ENCODE data around the gene TAS2R20. TPM values are rescaled to one million over a fixed set of nuclear protein-coding genes. Genes with fewer than 3 reads are reported as not detected.
A peak's percentile ranks its signal among the peaks of the same experiment; 100 is the strongest.

TAS2R20 gene
- total and polyA plus RNA-seq, 2 of the 13 experiments (the other 11 are each of a cell fraction or from before 2014, with no cell fraction given), result 0.54 to 2.9 TPM

GRCh38 chr12:11015775-11016430 lies 17.8 kb upstream of the TAS2R20 start (continued):
- TF ChIP-seq TERF1 (CRISPR knock-in tag; IDR thresholded peaks at IDR 0.05) (no peak), ZNF274 (CRISPR knock-in tag; IDR thresholded peaks at IDR 0.05) (no peak), ZNF33A (CRISPR knock-in tag; IDR thresholded peaks at IDR 0.05; ENCODE audit: borderline replicate concordance) (no peak), PLRG1 (conservative IDR thresholded peaks at IDR 0.05) (no peak), MYC (CRISPR knock-in tag; IDR thresholded peaks at IDR 0.05; ENCODE audit: borderline replicate concordance) (0 out of 2 replicates have a peak, but pooled peaks have one; percentile 11), STAT6 (CRISPR knock-in tag; IDR thresholded peaks at IDR 0.05; ENCODE audit: borderline replicate concordance) (0 out of 2 replicates have a peak, but pooled peaks have one; percentile 56), ZBTB2 (CRISPR knock-in tag; IDR thresholded peaks at IDR 0.05; ENCODE audit: low read depth) (no peak), TBL1XR1 (IDR thresholded peaks at IDR 0.05; ENCODE audit: borderline replicate concordance, low read length, partially characterized antibody) (no peak), ZNF570 (CRISPR knock-in tag; IDR thresholded peaks at IDR 0.05; ENCODE audit: borderline replicate concordance) (no peak), SNAPC5 (CRISPR knock-in tag; IDR thresholded peaks at IDR 0.05; ENCODE audit: borderline replicate concordance) (no peak), LCORL (IDR thresholded peaks at IDR 0.05) (no peak), LCORL (CRISPR knock-in tag; IDR thresholded peaks at IDR 0.05) (0 out of 2 replicates have a peak, but pooled peaks have one; percentile 25), SMARCE1 (IDR thresholded peaks at IDR 0.05; ENCODE audit: borderline replicate concordance) (no peak), SATB2 (CRISPR knock-in tag; IDR thresholded peaks at IDR 0.05) (no peak), MXD4 (CRISPR knock-in tag; IDR thresholded peaks at IDR 0.05) (0 out of 2 replicates have a peak, but pooled peaks have one; percentile 17), ZFX (CRISPR knock-in tag; IDR thresholded peaks at IDR 0.05; ENCODE audit: low read depth) (no peak), ZFP1 (CRISPR knock-in tag; IDR thresholded peaks at IDR 0.05) (peak; percentile 41; the same call in 1 of the 2 replicates), RBM39 (IDR thresholded peaks at IDR 0.05; ENCODE audit: low read depth, low read length, poor library complexity, severe bottlenecking) (no peak), ZNF546 (CRISPR knock-in tag; conservative IDR thresholded peaks at IDR 0.05) (no peak), SRSF4 (IDR thresholded peaks at IDR 0.05; ENCODE audit: low read depth, low read length, poor library complexity, severe bottlenecking) (no peak), ZNF670 (CRISPR knock-in tag; IDR thresholded peaks at IDR 0.05; ENCODE audit: borderline replicate concordance) (no peak), ZBTB42 (CRISPR knock-in tag; IDR thresholded peaks at IDR 0.05) (no peak), ERF (CRISPR knock-in tag; IDR thresholded peaks at IDR 0.05) (peak; percentile 63), SP140L (CRISPR knock-in tag; IDR thresholded peaks at IDR 0.05; ENCODE audit: borderline replicate concordance) (no peak), KLF11 (CRISPR knock-in tag; IDR thresholded peaks at IDR 0.05) (no peak)

All from HepG2 (cell line).